Measurements from ENCODE around the gene PCSK9.
"Not testable (repeated sequence)": the region's sequence is repeated elsewhere in the genome, so short reads cannot be mapped to it uniquely, and the experiment has no call there.

Gene PCSK9

DNA sequence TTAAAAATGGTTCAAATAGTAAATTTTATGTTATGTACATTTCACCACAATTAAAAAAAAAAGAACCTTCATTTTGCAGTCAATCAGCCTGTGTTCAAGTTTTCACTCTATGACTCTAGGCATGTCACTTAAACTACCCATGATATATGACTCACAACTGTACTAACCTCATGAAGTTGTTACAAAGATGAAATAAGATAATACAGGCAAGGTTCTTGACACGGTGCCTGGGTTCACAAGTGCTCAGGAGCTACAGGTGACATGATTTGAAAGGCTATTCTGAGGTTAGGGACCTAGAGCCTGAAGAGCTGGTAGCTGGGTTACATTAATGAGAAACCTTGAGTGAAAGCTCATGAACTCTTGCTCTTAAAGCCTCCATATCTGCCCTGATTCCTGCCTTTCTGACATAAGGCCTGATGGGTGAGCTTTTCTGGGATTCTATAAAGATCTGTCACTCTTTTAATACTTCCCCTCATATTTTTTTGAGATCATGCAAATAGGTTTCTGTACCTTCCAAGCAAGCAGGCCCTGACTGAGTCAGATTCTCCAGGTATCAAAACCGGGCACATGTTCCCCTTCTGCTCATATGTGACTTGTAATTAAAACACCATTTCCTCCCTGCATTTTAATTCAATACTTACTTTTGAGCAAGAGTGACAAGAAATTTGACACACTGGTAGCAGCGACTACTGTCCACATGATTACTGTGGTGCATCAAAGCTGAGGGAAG is 34.0 kb downstream of the PCSK9 start:
- in situ Hi-C loops (cut with HindIII; ENCODE audit: low sequenced_read_pairs): no loop called here

DNA sequence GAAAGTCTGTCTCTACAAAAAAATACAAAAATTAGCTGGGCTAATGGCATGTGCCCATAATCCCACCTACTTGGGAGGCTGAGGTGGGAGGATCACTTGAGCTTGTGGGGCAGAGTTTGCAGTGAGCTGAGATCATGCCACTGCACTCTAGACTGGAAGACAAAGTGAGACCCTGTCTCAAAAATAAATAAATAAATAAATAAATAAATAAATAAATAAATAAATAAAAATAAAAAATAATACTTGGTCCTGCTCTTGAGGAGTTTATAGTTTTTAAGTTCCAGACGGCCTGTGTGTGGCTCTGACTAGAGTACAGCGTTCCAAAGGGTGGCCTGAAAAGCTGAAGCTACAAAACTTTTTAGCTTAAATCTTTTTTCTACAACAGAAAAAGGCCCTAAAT is 35.1 kb downstream of the PCSK9 start:
- in situ Hi-C loops (cut with HindIII; ENCODE audit: low sequenced_read_pairs): no loop called here

DNA sequence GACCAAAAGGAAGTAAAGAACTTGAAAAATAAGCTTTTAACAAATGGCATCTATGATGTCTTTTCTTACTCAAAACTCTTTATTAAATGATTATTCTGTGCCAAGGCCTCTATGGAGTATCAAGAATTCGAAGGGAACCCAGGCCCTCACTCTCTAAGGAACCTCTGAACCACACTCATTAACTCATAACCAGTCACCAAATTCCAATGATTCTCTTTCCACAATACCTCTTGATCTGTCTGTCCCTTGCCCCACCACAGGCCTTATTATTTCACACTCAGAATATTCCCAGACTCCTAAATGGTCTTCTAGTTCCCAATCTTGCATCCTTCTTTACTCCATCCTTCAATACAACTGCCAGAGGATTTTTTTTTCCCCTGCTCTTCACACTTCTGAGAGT is 37.0 kb downstream of the PCSK9 start:
- in situ Hi-C loops (cut with HindIII; ENCODE audit: low sequenced_read_pairs): no loop called here

DNA sequence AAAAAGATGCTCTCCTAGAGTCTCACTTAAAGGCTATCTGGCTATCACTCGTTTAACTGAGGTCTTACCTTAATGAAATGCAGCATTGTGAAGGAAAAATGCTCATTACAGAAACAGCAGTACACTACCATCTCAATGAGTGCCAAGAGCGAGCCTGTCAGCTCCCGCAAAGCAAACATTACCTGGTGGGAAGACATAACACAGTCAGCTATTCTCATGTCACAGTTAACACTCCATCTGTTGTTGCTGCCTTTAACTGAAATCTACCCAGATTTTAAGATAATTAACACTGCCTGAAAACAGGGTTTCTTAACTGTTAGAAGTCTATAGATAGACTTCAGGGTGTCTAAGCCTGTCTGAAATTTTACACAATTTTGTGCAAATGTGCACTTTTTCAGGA is 39.1 kb downstream of the PCSK9 start:
- in situ Hi-C loops (cut with HindIII; ENCODE audit: low sequenced_read_pairs): no loop called here

DNA sequence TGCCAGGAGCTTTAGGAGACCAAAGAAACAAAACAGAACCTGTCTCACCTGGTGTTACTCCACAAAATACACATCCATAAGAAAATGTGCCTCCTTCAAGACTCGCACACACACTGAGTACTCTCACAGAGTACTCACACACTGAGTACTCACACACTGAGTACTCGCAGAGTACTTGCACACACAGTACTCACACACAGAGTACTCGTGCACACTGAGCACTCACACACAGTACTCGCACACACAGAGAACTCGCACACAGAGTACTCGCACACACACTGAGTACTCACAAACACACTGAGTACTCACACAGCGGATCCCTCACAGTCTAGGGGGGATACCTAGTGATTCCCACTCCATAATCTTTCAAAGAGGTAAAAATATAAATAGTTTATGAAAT is 40.3 kb downstream of the PCSK9 start:
- in situ Hi-C loops (cut with HindIII; ENCODE audit: low sequenced_read_pairs): no loop called here

DNA sequence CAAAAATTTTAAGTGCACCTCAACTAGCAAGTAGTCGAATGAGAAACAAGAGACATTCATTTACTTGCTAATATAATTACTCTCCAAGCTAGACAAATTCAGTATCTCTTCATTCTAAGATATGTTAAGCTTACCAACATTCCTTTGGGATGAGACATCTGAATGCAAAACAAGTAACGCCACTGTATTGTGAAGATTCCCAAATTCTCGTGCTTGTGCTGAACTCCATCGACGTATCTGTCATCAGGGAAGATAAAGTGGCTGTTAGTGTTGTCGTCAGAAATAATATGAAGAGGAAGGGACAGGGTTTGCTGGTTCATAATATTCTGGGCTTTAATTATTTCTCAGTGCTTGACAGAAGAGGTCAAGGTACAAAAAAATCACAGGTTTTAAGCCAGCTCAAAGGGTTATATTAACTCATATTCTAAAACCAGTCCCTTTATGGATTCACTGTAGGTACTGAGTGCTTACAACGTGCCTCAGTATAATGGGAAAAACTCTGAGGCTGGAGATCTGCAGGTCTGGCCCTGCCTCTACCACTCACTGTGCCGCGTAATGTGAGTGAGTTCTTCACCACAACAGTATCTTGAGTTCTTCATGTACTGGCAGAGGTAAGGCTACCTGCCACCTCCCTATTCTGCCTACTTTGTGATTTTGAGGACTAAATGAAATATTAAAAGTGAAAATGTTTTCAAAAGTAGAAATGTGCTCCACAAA is 42.0 kb downstream of the PCSK9 start:
- in situ Hi-C loops (cut with HindIII; ENCODE audit: low sequenced_read_pairs): no loop called here

DNA sequence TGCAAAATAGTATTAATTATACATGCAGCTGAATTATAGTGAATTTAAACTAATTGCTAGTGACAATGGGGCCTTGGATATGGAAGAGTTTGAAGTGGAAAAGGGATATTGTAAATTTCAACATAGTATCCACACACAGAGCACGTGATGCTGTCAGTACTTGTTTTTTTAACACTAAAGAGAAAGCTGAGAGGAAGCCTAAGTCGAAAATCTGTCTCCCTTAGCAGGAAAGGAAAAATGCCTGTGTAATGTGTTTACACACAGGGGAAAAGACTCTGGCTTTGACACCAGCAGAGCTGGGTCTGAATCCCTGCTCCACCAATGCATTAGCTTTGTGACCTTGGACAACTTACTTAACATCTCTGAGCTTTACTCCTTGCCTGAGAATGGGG is 42.6 kb downstream of the PCSK9 start:
- in situ Hi-C loops (cut with HindIII; ENCODE audit: low sequenced_read_pairs): no loop called here

DNA sequence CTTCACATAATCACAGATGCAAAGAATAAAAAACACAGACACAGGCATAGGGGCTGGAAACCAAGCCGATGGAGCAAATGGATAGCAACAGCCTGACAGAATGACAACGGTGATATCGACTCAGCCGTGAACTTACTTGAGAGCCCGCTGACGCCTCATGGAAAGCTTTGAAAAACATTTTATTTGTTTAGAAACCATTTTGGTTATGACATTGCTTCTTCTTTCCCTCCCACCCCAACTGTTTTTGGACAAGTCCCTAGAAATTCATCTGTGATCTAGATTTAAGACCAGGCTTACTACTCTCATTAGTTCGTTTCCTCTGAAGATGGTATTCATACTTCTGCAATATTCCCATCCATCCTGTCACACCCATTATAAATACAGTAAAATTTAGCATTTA is 44.9 kb downstream of the PCSK9 start:
- in situ Hi-C loops (cut with HindIII; ENCODE audit: low sequenced_read_pairs): no loop called here

DNA sequence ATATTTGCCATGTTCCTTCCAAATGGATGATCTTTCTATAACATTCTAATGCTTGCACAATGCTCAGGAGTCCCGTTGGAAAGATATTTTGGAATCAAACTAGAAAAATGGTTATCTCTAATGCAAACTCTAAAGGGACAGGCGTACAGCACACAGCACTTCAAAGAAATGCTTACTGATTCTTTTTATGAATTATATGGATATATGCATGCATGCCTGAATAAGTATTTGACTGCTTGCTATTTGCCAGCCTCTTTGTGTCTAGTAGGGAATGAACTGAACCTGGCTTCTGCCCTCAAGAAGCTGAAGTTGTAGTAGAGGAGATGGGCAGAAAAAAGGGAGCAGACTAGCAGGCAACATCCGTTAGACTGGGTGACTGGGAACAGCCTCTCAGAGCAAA is 48.1 kb downstream of the PCSK9 start:
- in situ Hi-C loops (cut with HindIII; ENCODE audit: low sequenced_read_pairs): no loop called here

DNA sequence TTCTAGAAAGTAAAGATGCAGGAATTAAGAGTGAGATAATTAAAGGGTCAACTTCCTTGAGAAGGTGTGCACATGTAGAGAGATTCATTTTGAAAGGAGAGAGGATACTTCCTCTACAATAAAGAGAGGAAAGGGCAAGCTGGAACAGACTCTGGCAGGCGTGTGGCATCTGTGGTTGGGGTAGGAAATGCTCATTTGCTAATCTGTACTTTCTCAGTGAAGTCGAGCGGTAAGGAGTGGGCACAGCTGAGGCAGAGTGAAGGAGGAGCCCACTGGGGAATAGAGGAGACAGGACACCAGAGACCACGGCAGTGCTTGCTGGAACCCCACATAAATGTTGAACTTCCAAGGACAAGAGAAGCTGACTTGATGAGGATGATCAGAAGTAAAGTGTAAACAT is 49.1 kb downstream of the PCSK9 start:
- in situ Hi-C loops (cut with HindIII; ENCODE audit: low sequenced_read_pairs): no loop called here

DNA sequence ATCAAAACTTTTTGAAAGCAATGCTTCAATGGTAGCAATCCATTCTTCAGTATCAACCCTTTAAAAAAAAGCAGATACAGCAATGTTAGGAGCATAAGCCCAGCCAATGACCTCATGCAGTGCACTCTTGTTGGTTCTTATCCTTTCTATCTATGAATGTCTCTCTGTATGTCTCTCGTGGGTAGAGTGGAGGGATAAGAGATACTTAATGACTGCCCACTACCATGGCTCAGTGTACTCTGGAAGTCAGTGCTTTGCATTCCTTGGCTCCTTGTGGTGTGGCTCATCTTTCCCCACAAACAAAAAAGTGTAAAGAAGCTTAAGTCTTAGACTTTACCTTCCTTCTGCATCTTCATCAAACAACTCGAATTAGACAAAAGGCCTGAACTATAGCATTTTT is 50.3 kb downstream of the PCSK9 start:
- in situ Hi-C loops (cut with HindIII; ENCODE audit: low sequenced_read_pairs): no loop called here

DNA sequence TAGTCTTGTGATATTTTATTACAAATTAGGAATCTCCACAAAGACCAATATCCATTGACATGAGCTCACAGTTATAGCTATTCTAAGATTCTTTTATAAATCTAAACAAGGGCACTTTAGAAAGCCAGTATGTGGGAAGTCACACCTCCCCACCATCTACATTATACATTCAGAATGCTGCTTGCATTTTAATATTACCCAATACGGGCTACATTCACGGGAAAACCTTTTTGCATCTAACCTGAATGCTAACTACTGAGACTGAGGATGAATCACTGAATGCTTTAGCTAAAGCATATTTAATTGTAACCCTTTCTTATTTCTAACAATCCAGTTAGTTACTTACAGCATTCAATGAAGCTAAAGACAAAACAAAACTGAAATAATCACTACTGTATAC is 53.1 kb downstream of the PCSK9 start:
- in situ Hi-C loops (cut with HindIII; ENCODE audit: low sequenced_read_pairs): no loop called here

DNA sequence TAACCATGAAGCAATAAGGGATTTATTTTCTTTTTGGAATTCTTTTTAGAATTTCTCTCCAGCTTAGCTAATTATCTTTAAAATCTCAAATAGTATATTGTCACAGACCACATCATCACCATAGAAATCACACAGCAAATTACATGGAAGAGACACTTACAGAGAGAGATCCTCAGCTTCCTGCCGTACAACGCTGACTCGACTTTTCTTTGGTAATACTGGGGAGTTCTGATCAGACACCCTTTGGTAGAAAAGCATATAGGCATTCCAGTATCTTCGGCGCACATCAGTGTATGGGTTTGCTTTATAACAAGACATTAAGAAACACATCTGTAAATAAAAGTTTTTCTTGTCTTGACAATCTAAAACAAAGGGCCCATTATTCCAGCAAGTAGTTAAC is 55.7 kb downstream of the PCSK9 start:
- in situ Hi-C loops (cut with HindIII; ENCODE audit: low sequenced_read_pairs): no loop called here

DNA sequence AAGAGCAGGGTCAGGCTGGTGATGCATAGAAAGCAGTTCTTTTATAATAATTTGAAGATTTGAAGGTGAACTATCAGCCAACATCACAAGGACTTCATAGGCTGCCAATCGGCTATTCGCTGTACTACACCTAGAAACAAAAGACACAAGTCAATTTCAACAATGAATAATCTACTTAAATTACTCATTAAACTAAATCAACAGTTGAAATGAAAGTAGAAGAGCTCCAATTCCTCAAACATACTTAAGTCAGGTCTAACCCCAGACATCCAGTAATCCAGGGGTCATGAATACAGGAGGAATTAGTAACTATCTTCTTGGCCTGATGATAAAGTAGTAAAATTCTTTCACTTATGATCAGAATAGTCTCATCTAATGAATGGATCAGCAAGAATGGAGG is 64.5 kb downstream of the PCSK9 start:
- in situ Hi-C loops (cut with HindIII; ENCODE audit: low sequenced_read_pairs): no loop called here

DNA sequence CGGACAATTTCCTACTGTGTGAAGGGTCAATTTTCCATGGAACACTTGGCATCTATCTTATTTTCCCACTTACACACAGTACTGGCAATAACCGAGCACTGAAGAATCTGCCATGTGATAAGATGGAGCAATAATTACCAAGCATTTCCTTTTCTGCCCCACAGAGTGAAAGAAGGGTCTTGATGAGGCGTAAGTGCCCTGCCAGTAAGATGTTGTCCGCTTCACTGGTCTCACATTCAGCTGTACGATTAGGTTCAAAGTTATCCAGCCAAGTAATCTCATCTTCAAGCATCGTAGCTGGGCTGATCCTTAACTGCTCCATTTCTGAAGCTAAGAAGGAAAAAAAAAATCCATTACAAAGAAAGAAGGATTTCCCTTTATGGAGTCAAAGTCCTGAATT is 67.8 kb downstream of the PCSK9 start:
- in situ Hi-C loops (cut with HindIII; ENCODE audit: low sequenced_read_pairs): no loop called here

DNA sequence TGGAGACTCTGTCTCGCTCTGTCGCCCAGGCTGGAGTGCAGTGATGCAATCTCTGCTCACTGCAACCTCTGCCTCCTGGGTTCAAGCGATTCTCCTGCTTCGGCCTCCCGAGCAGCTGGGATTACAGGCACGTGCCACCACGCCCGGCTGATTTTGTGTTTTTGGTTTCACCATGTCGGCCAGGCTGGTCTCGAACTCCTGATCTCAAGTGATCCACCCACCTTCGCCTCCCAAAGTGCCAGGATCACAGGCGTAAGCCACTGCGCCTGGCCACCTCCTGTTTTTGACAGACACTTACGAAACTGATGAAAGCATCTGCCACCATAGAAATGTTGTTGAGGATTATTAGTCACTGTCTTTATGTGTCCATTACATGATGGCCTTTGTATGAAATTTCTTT is 69.7 kb downstream of the PCSK9 start:
- in situ Hi-C loops (cut with HindIII; ENCODE audit: low sequenced_read_pairs): not testable (repeated sequence)

All from DLD1 (cell line).